GM23338 (cell line): ENCODE measurements around the gene ATP5MK. TPM values are rescaled to one million over a fixed set of nuclear protein-coding genes. Genes with fewer than 3 reads are reported as not detected.
"Not testable (repeated sequence)": the region's sequence is repeated elsewhere in the genome, so short reads cannot be mapped to it uniquely, and the experiment has no call there.

Source experiments
- ATAC-seq: fragments of 200-7000 bp; cut with Tn5 transposase; 3 replicates; pipeline ENCODE4 v1.9.1; 2020
- DNase-seq: peaks from one replicate; pipeline ENCODE4 v3.0.0-alpha.2; 2015; ENCODE audit warnings: low spot score
- H2AFZ ChIP-seq: fragments of 200-600 bp; sonication (generic); 2 replicates; pipeline ENCODE4 v1.8.0; 2016; ENCODE audit warnings: antibody characterized with exemption, mild to moderate bottlenecking, moderate library complexity
- H3F3A ChIP-seq: fragments of 200-600 bp; sonication (generic); replicated peaks from 2 replicates; pipeline ENCODE4 v1.8.0; 2017; ENCODE audit warnings: antibody characterized with exemption, mixed run types, low read depth
- H3K27ac ChIP-seq: fragments of 200-600 bp; sonication (generic); 2 replicates; pipeline ENCODE4 v1.6.1; 2016; ENCODE audit warnings: low read depth
- H3K27me3 ChIP-seq: fragments of 200-600 bp; sonication (generic); 2 replicates; pipeline ENCODE4 v1.8.0; 2016; ENCODE audit warnings: mild to moderate bottlenecking, mixed run types, moderate library complexity; ENCODE audit not compliant: insufficient read depth
- H3K36me3 ChIP-seq: fragments of 200-600 bp; sonication (generic); 2 replicates; pipeline ENCODE4 v1.8.0; 2016; ENCODE audit warnings: mild to moderate bottlenecking; ENCODE audit not compliant: insufficient read depth
- H3K4me1 ChIP-seq: fragments of 200-600 bp; sonication (generic); 2 replicates; pipeline ENCODE4 v1.8.0; 2016; ENCODE audit warnings: mild to moderate bottlenecking, moderate library complexity; ENCODE audit not compliant: insufficient read depth
- H3K4me2 ChIP-seq: fragments of 200-600 bp; sonication (generic); 2 replicates; pipeline ENCODE4 v1.7.1; 2017; ENCODE audit warnings: mixed run types
- H3K4me3 ChIP-seq: fragments of 200-600 bp; sonication (generic); 2 replicates; pipeline ENCODE4 v1.6.1; 2016; ENCODE audit warnings: mixed run types
- H3K79me2 ChIP-seq: fragments of 200-600 bp; sonication (generic); replicated peaks from 2 replicates; pipeline ENCODE4 v1.8.0; 2017; ENCODE audit warnings: mild to moderate bottlenecking; ENCODE audit not compliant: insufficient read depth
- H3K9me2 ChIP-seq: fragments of 200-600 bp; sonication (generic); 2 replicates; pipeline ENCODE4 v1.8.0; 2017; ENCODE audit not compliant: insufficient read depth
- H4K20me1 ChIP-seq: fragments of 200-600 bp; sonication (generic); replicated peaks from 2 replicates; pipeline ENCODE4 v1.8.0; 2017; ENCODE audit warnings: mild to moderate bottlenecking; ENCODE audit not compliant: insufficient read depth
- H3K27ac Mint-ChIP-seq: 2 replicates; pipeline ENCODE4 v1.8.0; 2020; ENCODE audit warnings: inconsistent platforms, mild to moderate bottlenecking, moderate library complexity, mixed read lengths
- H3K27me3 Mint-ChIP-seq: 3 replicates; pipeline ENCODE4 v1.8.0; 2022; ENCODE audit warnings: low read depth, mild to moderate bottlenecking, moderate library complexity, mixed read lengths, inconsistent platforms; ENCODE audit not compliant: insufficient read depth, poor library complexity
- H3K36me3 Mint-ChIP-seq: 3 replicates; pipeline ENCODE4 v1.8.0; 2021; ENCODE audit warnings: low read depth, mild to moderate bottlenecking, inconsistent platforms, moderate library complexity, mixed read lengths
- H3K4me1 Mint-ChIP-seq: 3 replicates; pipeline ENCODE4 v1.8.0; 2020; ENCODE audit warnings: mild to moderate bottlenecking, inconsistent platforms, mixed read lengths
- H3K4me3 Mint-ChIP-seq: 3 replicates; pipeline ENCODE4 v1.8.0; 2021; ENCODE audit warnings: moderate library complexity, mild to moderate bottlenecking, inconsistent platforms, mixed read lengths
- H3K9me3 Mint-ChIP-seq: 3 replicates; pipeline ENCODE4 v1.8.0; 2020; ENCODE audit warnings: moderate library complexity, mild to moderate bottlenecking, inconsistent platforms, mixed read lengths
- EZH2 ChIP-seq: fragments of 200-600 bp; sonication (generic); IDR thresholded peaks from one replicate; pipeline ENCODE4 v1.8.0; 2017; ENCODE audit warnings: antibody characterized with exemption, mild to moderate bottlenecking, low read depth; ENCODE audit not compliant: unreplicated experiment
- REST ChIP-seq: IDR thresholded peaks from one replicate; pipeline ENCODE4 v1.6.1; 2018; ENCODE audit warnings: antibody characterized with exemption; ENCODE audit not compliant: unreplicated experiment
- polyA plus RNA-seq: library from polyadenylated mRNA; unstranded; fragments of >200 nt; fragmentation: Nextera tagmentation; extraction: Ambion mirVana; gene quantifications from 2 replicates; pipeline ENCODE4 v1.2.1, GENCODE V29; 2016
- total RNA-seq: library from RNA; depleted of rRNA; stranded (reverse); fragments of >200 nt; shearing (Covaris generic); gene quantifications from 2 replicates; pipeline ENCODE4 v1.2.3, GENCODE V29; 2014

The ATP5MK gene
- total and polyA plus RNA-seq, 2 experiments from 2014 or later, result 227 to 1,139 TPM

- DNase-seq (no peak), ATAC-seq (no peak)
- peak overlapping the region; percentile 85 for H3K4me3 Mint-ChIP-seq
- Histone ChIP-seq H3K4me1 (no peaks in the 10 kb centered on the region; the same call in 1 of the 2 replicates), H2AFZ (peak overlapping the region; percentile 0; the same call in 1 of the 2 replicates), H3K9me2 (no peaks in the 10 kb centered on the region), H3K4me3 (peak overlapping the region; percentile 85), H3F3A (0 out of 2 replicates have a peak, but pooled peaks cover 2% of the 10 kb centered on the region), H4K20me1 (peaks cover 11% of the 10 kb centered on the region), H3K79me2 (peaks cover 25% of the 10 kb centered on the region), H3K27me3 (no peaks in the 10 kb centered on the region), H3K4me2 (peak overlapping the region; percentile 10), H3K36me3 (no peaks in the 10 kb centered on the region), H3K27ac (peak overlapping the region; percentile 5; the same call in 1 of the 2 replicates)
- H3K27ac Mint-ChIP-seq, result 0 out of 2 replicates have a peak overlapping the region, but pooled peaks have one; percentile 38
- H3K4me1 Mint-ChIP-seq, result peaks cover 2% of the 10 kb centered on the region; the same call in 2 of the 3 replicates
- TF ChIP-seq REST (no peak), EZH2 (no peak)
- no peaks in the 10 kb centered on the region for H3K27me3 Mint-ChIP-seq
- no peaks in the 10 kb centered on the region for H3K36me3 Mint-ChIP-seq
- H3K9me3 Mint-ChIP-seq, result peaks cover 5% of the 10 kb centered on the region; the same call in 2 of the 3 replicates
These were observed 28.9 kb downstream of the ATP5MK start for GRCh38 chr10:103367379-103367781.

DNA sequence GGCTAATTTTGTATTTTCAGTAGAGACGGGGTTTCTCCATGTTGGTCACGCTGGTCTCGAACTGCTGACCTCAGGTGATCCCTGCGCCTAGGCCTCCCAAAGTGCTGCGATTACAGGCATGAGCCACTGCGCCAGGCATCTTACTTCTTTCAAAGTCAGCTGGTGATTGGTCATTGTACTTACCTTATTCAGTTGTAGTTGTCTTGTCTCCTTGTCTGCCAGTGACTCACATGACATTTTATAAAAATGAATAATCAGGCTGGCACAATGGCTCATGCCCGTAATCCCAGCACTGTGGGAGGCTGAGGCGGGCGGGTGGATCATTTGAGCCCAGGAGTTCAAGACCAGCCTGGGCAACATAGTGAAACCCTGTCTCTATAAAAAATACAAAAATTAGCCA lies 35.5 kb downstream of the ATP5MK start:
- H2AFZ ChIP-seq, ATAC-seq, H3K9me2 ChIP-seq, H3K36me3 Mint-ChIP-seq, H3K27me3 Mint-ChIP-seq, H3F3A ChIP-seq, H3K4me2 ChIP-seq, H3K4me1 ChIP-seq, H3K36me3 ChIP-seq, H3K4me3 ChIP-seq, H3K4me1 Mint-ChIP-seq, H3K27ac Mint-ChIP-seq, H4K20me1 ChIP-seq, H3K9me3 Mint-ChIP-seq, H3K4me3 Mint-ChIP-seq, H3K27ac ChIP-seq, H3K27me3 ChIP-seq, H3K79me2 ChIP-seq: not testable (repeated sequence)
- DNase-seq, result peak; percentile 11

GRCh38 chr10:103359493-103359892 lies 36.8 kb downstream of the ATP5MK start:
- H3K4me3 Mint-ChIP-seq, H3K79me2 ChIP-seq, ATAC-seq: not testable (repeated sequence)

More at GRCh38 chr10:103359493-103359892, 36.8 kb downstream of the ATP5MK start:
- not testable (repeated sequence) for H2AFZ ChIP-seq, H3K4me2 ChIP-seq, H3K27me3 ChIP-seq, H3K9me3 Mint-ChIP-seq, H3K36me3 ChIP-seq, H3K4me1 ChIP-seq, H3K9me2 ChIP-seq, H3F3A ChIP-seq, H3K36me3 Mint-ChIP-seq, DNase-seq, H4K20me1 ChIP-seq, H3K27ac Mint-ChIP-seq, H3K27ac ChIP-seq, H3K4me1 Mint-ChIP-seq, H3K4me3 ChIP-seq, H3K27me3 Mint-ChIP-seq
